GM23338 (cell line): ENCODE measurements around the gene BNC2. TPM values are rescaled to one million over a fixed set of nuclear protein-coding genes. Genes with fewer than 3 reads are reported as not detected.
"Not testable (repeated sequence)": the region's sequence is repeated elsewhere in the genome, so short reads cannot be mapped to it uniquely, and the experiment has no call there.

Experiments
- ATAC-seq: fragments of 200-7000 bp; cut with Tn5 transposase; 3 replicates; pipeline ENCODE4 v1.9.1; 2020
- DNase-seq: peaks from one replicate; pipeline ENCODE4 v3.0.0-alpha.2; 2015; ENCODE audit warnings: low spot score
- H2AFZ ChIP-seq: fragments of 200-600 bp; sonication (generic); 2 replicates; pipeline ENCODE4 v1.8.0; 2016; ENCODE audit warnings: antibody characterized with exemption, mild to moderate bottlenecking, moderate library complexity
- H3F3A ChIP-seq: fragments of 200-600 bp; sonication (generic); replicated peaks from 2 replicates; pipeline ENCODE4 v1.8.0; 2017; ENCODE audit warnings: antibody characterized with exemption, mixed run types, low read depth
- H3K27ac ChIP-seq: fragments of 200-600 bp; sonication (generic); 2 replicates; pipeline ENCODE4 v1.6.1; 2016; ENCODE audit warnings: low read depth
- H3K27me3 ChIP-seq: fragments of 200-600 bp; sonication (generic); 2 replicates; pipeline ENCODE4 v1.8.0; 2016; ENCODE audit warnings: mild to moderate bottlenecking, mixed run types, moderate library complexity; ENCODE audit not compliant: insufficient read depth
- H3K36me3 ChIP-seq: fragments of 200-600 bp; sonication (generic); 2 replicates; pipeline ENCODE4 v1.8.0; 2016; ENCODE audit warnings: mild to moderate bottlenecking; ENCODE audit not compliant: insufficient read depth
- H3K4me1 ChIP-seq: fragments of 200-600 bp; sonication (generic); 2 replicates; pipeline ENCODE4 v1.8.0; 2016; ENCODE audit warnings: mild to moderate bottlenecking, moderate library complexity; ENCODE audit not compliant: insufficient read depth
- H3K4me2 ChIP-seq: fragments of 200-600 bp; sonication (generic); 2 replicates; pipeline ENCODE4 v1.7.1; 2017; ENCODE audit warnings: mixed run types
- H3K4me3 ChIP-seq: fragments of 200-600 bp; sonication (generic); 2 replicates; pipeline ENCODE4 v1.6.1; 2016; ENCODE audit warnings: mixed run types
- H3K79me2 ChIP-seq: fragments of 200-600 bp; sonication (generic); replicated peaks from 2 replicates; pipeline ENCODE4 v1.8.0; 2017; ENCODE audit warnings: mild to moderate bottlenecking; ENCODE audit not compliant: insufficient read depth
- H3K9me2 ChIP-seq: fragments of 200-600 bp; sonication (generic); 2 replicates; pipeline ENCODE4 v1.8.0; 2017; ENCODE audit not compliant: insufficient read depth
- H4K20me1 ChIP-seq: fragments of 200-600 bp; sonication (generic); replicated peaks from 2 replicates; pipeline ENCODE4 v1.8.0; 2017; ENCODE audit warnings: mild to moderate bottlenecking; ENCODE audit not compliant: insufficient read depth
- H3K27ac Mint-ChIP-seq: 2 replicates; pipeline ENCODE4 v1.8.0; 2020; ENCODE audit warnings: inconsistent platforms, mild to moderate bottlenecking, moderate library complexity, mixed read lengths
- H3K27me3 Mint-ChIP-seq: 3 replicates; pipeline ENCODE4 v1.8.0; 2022; ENCODE audit warnings: low read depth, mild to moderate bottlenecking, moderate library complexity, mixed read lengths, inconsistent platforms; ENCODE audit not compliant: insufficient read depth, poor library complexity
- H3K36me3 Mint-ChIP-seq: 3 replicates; pipeline ENCODE4 v1.8.0; 2021; ENCODE audit warnings: low read depth, mild to moderate bottlenecking, inconsistent platforms, moderate library complexity, mixed read lengths
- H3K4me1 Mint-ChIP-seq: 3 replicates; pipeline ENCODE4 v1.8.0; 2020; ENCODE audit warnings: mild to moderate bottlenecking, inconsistent platforms, mixed read lengths
- H3K4me3 Mint-ChIP-seq: 3 replicates; pipeline ENCODE4 v1.8.0; 2021; ENCODE audit warnings: moderate library complexity, mild to moderate bottlenecking, inconsistent platforms, mixed read lengths
- H3K9me3 Mint-ChIP-seq: 3 replicates; pipeline ENCODE4 v1.8.0; 2020; ENCODE audit warnings: moderate library complexity, mild to moderate bottlenecking, inconsistent platforms, mixed read lengths
- CREB1 ChIP-seq: fragments of 250-450 bp; sonication (Bioruptor Pico); IDR thresholded peaks from 2 replicates; pipeline ENCODE4 v1.5.0; 2020; ENCODE audit warnings: low read depth, mild to moderate bottlenecking, moderate library complexity
- JUNB ChIP-seq: IDR thresholded peaks from one replicate; pipeline ENCODE4 v1.6.1; 2016; ENCODE audit warnings: antibody characterized with exemption; ENCODE audit not compliant: unreplicated experiment
- NANOG ChIP-seq: IDR thresholded peaks from 2 replicates; pipeline ENCODE4 v1.6.1; 2016; ENCODE audit warnings: antibody characterized with exemption, borderline replicate concordance
- POLR2AphosphoS5 ChIP-seq: IDR thresholded peaks from 2 replicates; pipeline ENCODE4 v1.6.1; 2016; ENCODE audit warnings: antibody characterized with exemption, low read depth
- STAT1 ChIP-seq: IDR thresholded peaks from one replicate; pipeline ENCODE4 v1.6.1; 2016; ENCODE audit warnings: antibody characterized with exemption; ENCODE audit not compliant: unreplicated experiment
- ZNF114 ChIP-seq: fragments of 250-450 bp; sonication (Bioruptor Pico); IDR thresholded peaks from 2 replicates; pipeline ENCODE4 v1.5.0; 2020; ENCODE audit warnings: mild to moderate bottlenecking, moderate library complexity
- ZNF331 ChIP-seq: fragments of 250-450 bp; sonication (Bioruptor Pico); IDR thresholded peaks from 2 replicates; pipeline ENCODE4 v1.5.0; 2020; ENCODE audit warnings: low read depth, mild to moderate bottlenecking, moderate library complexity
- polyA plus RNA-seq: library from polyadenylated mRNA; unstranded; fragments of >200 nt; fragmentation: Nextera tagmentation; extraction: Ambion mirVana; gene quantifications from 2 replicates; pipeline ENCODE4 v1.2.1, GENCODE V29; 2016
- total RNA-seq: library from RNA; depleted of rRNA; stranded (reverse); fragments of >200 nt; shearing (Covaris generic); gene quantifications from 2 replicates; pipeline ENCODE4 v1.2.3, GENCODE V29; 2014
- TF ChIP-seq, protein P1 (sequence below): IDR thresholded peaks from 2 replicates; pipeline ENCODE4 v1.6.1; 2016; ENCODE audit warnings: antibody characterized with exemption
- TF ChIP-seq, protein P2 (sequence below), 2 experiments: fragments of 200-600 bp in 1 of 2; sonication (generic) in 1 of 2; conservative IDR thresholded peaks; 2 replicates each; pipeline versions ENCODE4 v1.5.1 to v1.6.1; 2016 to 2017; ENCODE audit warnings: antibody characterized with exemption in 2 of 2, low read depth in 2 of 2, mild to moderate bottlenecking in 2 of 2, moderate library complexity in 1 of 2

BNC2 gene
- total and polyA plus RNA-seq, 2 experiments from 2014 or later: 12.7 to 13.2 TPM

DNA sequence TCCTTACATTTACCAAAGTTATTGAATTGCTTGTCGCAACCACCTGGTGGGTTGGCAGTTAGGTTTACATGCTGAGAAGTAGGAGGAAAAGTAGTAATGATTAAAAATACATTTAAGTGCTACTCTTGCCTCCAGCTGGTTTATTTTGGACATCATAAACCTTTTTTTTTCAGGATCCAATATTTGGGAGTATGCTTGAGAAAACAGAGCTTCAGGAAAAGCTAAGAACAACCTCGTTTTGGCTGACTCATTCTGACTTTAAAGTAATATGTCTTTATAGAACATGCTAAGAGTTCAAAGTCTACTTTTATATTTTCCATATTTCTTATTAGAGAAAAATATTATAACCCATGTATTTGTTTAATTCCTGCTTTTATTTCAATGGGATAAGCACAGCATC is 41.7 kb upstream of the BNC2 start:
- Histone ChIP-seq H3K9me2 (no peaks in the 10 kb centered on the region), H3F3A (no peaks in the 10 kb centered on the region), H3K79me2 (no peaks in the 10 kb centered on the region), H3K4me2 (no peak overlapping the region), H2AFZ (no peak overlapping the region), H3K27ac (no peak overlapping the region), H3K4me1 (no peaks in the 10 kb centered on the region), H3K27me3 (no peaks in the 10 kb centered on the region), H3K36me3 (no peaks in the 10 kb centered on the region), H3K4me3 (no peak overlapping the region), H4K20me1 (no peaks in the 10 kb centered on the region)
- Mint-ChIP-seq H3K27ac (no peak overlapping the region), H3K4me3 (no peak overlapping the region), H3K4me1 (no peaks in the 10 kb centered on the region), H3K9me3 (no peaks in the 10 kb centered on the region; the same call in 2 of the 3 replicates), H3K36me3 (no peaks in the 10 kb centered on the region), H3K27me3 (no peaks in the 10 kb centered on the region)
- DNase-seq (no peak), ATAC-seq (no peak)
- TF ChIP-seq, protein P1, sequence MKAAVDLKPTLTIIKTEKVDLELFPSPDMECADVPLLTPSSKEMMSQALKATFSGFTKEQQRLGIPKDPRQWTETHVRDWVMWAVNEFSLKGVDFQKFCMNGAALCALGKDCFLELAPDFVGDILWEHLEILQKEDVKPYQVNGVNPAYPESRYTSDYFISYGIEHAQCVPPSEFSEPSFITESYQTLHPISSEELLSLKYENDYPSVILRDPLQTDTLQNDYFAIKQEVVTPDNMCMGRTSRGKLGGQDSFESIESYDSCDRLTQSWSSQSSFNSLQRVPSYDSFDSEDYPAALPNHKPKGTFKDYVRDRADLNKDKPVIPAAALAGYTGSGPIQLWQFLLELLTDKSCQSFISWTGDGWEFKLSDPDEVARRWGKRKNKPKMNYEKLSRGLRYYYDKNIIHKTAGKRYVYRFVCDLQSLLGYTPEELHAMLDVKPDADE: no peak
- TF ChIP-seq STAT1 (no peak), JUNB (no peak), POLR2AphosphoS5 (no peak), NANOG (no peak)
- TF ChIP-seq, protein P2, sequence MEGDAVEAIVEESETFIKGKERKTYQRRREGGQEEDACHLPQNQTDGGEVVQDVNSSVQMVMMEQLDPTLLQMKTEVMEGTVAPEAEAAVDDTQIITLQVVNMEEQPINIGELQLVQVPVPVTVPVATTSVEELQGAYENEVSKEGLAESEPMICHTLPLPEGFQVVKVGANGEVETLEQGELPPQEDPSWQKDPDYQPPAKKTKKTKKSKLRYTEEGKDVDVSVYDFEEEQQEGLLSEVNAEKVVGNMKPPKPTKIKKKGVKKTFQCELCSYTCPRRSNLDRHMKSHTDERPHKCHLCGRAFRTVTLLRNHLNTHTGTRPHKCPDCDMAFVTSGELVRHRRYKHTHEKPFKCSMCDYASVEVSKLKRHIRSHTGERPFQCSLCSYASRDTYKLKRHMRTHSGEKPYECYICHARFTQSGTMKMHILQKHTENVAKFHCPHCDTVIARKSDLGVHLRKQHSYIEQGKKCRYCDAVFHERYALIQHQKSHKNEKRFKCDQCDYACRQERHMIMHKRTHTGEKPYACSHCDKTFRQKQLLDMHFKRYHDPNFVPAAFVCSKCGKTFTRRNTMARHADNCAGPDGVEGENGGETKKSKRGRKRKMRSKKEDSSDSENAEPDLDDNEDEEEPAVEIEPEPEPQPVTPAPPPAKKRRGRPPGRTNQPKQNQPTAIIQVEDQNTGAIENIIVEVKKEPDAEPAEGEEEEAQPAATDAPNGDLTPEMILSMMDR (conservative IDR thresholded peaks at IDR 0.05; ENCODE audit: low read depth in 2 of 2): no peak

DNA sequence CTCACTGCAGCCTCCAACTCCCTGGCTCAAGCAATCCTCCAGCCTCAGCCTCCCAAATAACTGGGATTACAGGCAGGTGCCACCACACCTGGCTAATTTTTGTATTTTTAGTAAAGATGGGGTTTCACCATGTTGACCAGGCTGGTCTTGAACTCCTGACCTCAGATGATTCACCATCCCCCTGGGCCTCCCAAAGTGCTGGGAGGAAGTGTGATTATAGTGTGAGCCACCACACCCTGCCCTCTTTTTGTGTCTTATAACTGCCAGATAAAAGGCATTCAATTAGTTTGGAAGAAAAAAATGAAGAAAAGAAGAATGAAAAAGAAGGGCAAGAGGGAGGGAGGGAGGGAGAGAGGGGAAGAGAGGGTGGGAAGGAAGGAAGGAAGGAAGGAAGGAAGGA is 37.7 kb upstream of the BNC2 start:
- not testable (repeated sequence) for H3K4me1 ChIP-seq, H3K9me3 Mint-ChIP-seq, H3K9me2 ChIP-seq, H3K4me3 ChIP-seq, ATAC-seq, H3K4me3 Mint-ChIP-seq, H3K36me3 ChIP-seq, H3K27ac Mint-ChIP-seq, H3K4me2 ChIP-seq, H3F3A ChIP-seq, H3K27ac ChIP-seq, H3K27me3 ChIP-seq, DNase-seq, H2AFZ ChIP-seq, H3K27me3 Mint-ChIP-seq, H4K20me1 ChIP-seq, H3K4me1 Mint-ChIP-seq, H3K79me2 ChIP-seq, H3K36me3 Mint-ChIP-seq

DNA sequence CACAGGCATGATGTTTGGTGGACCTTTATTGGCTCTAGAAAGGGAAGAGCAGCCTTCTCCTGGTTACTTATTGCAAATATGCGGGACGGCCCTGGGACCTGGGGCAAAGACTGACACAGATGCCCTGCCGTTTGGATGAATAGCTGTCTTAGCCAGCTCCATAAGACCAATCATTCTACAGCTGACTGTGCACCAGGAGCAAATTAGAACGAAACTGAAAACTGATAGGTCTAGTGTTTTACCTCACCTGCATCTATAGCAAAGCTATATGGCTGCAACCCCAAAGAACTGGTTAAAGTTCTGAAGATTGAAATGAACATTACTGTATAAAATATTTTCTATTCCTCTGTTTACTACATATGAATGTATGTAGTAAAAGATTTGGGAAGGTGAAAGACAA is 34.2 kb upstream of the BNC2 start:
- Histone ChIP-seq H4K20me1 (no peaks in the 10 kb centered on the region), H3K9me2 (no peaks in the 10 kb centered on the region), H3K36me3 (no peaks in the 10 kb centered on the region), H3K4me2 (no peak overlapping the region), H3K27me3 (no peaks in the 10 kb centered on the region), H3F3A (no peaks in the 10 kb centered on the region), H3K4me3 (no peak overlapping the region), H3K4me1 (peaks cover 2% of the 10 kb centered on the region; the same call in 1 of the 2 replicates), H3K79me2 (no peaks in the 10 kb centered on the region), H3K27ac (no peak overlapping the region), H2AFZ (peak overlapping the region; percentile 14; the same call in 1 of the 2 replicates)
- Mint-ChIP-seq H3K27ac (no peak overlapping the region), H3K4me1 (peaks cover 4% of the 10 kb centered on the region; the same call in 2 of the 3 replicates), H3K9me3 (no peaks in the 10 kb centered on the region), H3K27me3 (peaks cover 2% of the 10 kb centered on the region), H3K36me3 (no peaks in the 10 kb centered on the region), H3K4me3 (no peak overlapping the region)
- TF ChIP-seq, protein P1: no peak
- TF ChIP-seq, protein P2 (conservative IDR thresholded peaks at IDR 0.05; ENCODE audit: low read depth in 2 of 2): no peak
- TF ChIP-seq CREB1 (CRISPR knock-in tag): no peak
- no peak for TF ChIP-seq ZNF114 (CRISPR knock-in tag)
- TF ChIP-seq ZNF331 (CRISPR knock-in tag): no peak
- DNase-seq (no peak), ATAC-seq (no peak)
